Glomerular visceral epithelial cell (primary cell): Measurements from ENCODE around the gene ZFHX3.
"Not testable (repeated sequence)": the region's sequence is repeated elsewhere in the genome, so short reads cannot be mapped to it uniquely, and the experiment has no call there.

Experiments
- DNase-seq: peaks from one replicate; pipeline ENCODE4 v3.0.0-alpha.2; 2016; ENCODE audit errors: extremely low spot score

The ZFHX3 gene, protein sequence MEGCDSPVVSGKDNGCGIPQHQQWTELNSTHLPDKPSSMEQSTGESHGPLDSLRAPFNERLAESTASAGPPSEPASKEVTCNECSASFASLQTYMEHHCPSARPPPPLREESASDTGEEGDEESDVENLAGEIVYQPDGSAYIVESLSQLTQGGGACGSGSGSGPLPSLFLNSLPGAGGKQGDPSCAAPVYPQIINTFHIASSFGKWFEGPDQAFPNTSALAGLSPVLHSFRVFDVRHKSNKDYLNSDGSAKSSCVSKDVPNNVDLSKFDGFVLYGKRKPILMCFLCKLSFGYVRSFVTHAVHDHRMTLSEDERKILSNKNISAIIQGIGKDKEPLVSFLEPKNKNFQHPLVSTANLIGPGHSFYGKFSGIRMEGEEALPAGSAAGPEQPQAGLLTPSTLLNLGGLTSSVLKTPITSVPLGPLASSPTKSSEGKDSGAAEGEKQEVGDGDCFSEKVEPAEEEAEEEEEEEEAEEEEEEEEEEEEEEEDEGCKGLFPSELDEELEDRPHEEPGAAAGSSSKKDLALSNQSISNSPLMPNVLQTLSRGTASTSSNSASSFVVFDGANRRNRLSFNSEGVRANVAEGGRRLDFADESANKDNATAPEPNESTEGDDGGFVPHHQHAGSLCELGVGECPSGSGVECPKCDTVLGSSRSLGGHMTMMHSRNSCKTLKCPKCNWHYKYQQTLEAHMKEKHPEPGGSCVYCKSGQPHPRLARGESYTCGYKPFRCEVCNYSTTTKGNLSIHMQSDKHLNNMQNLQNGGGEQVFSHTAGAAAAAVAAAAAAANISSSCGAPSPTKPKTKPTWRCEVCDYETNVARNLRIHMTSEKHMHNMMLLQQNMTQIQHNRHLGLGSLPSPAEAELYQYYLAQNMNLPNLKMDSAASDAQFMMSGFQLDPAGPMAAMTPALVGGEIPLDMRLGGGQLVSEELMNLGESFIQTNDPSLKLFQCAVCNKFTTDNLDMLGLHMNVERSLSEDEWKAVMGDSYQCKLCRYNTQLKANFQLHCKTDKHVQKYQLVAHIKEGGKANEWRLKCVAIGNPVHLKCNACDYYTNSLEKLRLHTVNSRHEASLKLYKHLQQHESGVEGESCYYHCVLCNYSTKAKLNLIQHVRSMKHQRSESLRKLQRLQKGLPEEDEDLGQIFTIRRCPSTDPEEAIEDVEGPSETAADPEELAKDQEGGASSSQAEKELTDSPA (N-terminal part only)

GRCh38 chr16:73047536-73048291 is at the start of gene ZFHX3:
Gene ZFHX3 (minus strand): TSS chr16:73048128. CDS start chr16:72960145, 87,983 bp downstream.
- DNase-seq = peak; percentile 71

- DNase-seq = no peak
Observed at GRCh38 chr16:73096510-73096909, 48.6 kb upstream of the ZFHX3 start.

DNA sequence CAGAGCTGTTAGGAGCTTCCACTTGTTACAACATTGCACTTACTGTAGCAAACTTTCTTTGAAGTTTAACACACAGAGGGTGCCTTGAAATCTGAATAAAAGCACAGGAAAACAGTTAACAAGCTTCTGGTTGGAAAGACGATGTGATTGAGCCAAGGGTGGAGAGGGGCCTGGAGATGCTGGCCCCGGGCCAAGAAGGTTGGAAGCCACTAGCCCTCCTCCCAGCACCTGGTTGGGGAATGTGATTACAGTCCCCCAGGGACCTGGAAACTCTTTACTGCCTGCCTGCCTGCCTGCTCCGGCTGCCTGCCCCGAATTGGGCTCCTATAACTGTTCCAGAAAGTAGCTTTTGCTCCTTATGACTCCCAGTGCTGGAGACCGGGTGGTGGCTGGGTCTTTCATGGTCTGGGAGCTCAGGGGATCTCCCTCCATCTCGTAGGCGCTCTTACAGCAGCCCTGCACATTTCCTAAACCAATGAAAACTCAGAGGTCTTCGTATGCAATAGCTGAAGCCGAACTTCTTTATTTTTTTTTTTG is 48.0 kb upstream of the ZFHX3 start:
- DNase-seq = no peak

DNA sequence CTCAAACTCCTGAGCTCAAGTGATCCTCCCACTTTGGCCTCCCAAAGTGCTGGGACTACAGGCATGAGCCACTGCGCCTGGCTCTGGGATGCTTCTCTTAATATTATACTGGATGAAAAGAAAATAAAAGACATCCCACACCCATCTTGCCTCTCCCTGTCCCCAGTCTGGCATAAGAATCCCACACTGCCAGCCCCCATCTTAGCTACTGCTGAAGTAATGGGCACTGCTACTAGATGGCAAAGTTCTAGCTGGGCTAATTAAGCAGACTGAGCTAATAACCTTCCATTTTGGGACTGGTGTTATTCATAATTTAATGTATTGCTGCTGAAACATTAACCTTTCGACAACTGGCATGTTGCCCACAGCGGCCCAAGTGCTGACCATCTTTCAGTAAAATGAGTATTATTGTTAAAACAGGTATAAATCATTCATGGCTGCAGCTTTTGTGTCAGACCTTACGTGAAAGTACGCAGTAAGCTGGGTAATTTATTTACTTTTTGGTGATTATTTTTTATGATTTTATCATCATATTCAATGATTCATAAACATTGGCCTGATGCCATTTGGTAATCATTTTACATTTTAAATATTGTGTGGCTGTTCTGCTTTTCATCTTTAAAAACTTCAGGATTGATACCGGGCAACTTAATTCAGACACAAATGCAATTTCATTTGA is 47.4 kb upstream of the ZFHX3 start:
- DNase-seq = no peak

GRCh38 chr16:73094371-73094770 is 46.4 kb upstream of the ZFHX3 start:
- DNase-seq = no peak

DNA sequence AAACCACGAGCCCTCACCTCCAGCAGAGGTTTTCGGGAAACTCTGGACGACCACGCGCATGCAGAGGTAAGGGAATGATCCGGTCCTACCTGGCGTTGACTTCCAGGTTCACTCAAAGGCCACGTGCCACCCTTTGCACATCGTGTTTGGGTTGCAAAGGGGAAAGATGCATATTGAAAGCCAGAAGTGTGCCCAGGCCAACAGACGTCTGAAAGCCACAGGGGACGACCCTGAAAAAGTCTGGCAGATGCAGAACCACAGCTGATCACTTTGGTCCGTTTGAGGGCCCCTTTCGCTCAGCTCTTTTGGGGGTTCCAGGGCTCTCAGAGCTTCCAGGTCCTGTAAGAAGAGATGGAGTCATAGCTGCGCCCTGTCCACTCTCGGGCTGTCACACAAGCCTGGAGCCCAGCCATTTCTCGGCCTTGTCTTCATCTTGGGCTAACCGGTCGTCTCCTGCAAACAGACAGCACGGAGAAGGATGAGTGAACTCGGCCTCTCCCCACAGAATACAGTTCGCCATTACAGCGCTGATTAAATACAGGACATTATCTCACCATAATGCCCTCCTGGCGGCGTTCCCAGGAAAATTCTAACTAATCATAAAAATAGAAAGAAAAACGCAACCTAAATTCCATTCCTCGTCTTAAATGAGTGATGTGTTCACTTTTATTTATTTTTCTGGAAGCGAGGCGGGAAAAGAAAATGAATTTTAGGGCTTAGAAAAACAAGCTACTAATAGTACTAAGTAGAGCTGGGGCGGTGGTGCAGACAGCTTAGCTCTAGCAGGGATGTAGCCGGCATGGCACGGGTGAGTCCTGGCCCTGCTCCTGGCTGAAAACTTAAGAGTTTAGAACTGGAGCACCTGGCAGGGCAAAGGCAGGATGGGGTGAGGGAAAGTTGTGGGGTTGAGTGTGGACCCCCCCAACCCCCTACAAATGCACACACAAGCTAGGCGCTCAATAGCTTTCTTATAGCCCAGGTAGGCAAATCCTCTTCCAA is 45.5 kb upstream of the ZFHX3 start:
- DNase-seq = no peak

DNA sequence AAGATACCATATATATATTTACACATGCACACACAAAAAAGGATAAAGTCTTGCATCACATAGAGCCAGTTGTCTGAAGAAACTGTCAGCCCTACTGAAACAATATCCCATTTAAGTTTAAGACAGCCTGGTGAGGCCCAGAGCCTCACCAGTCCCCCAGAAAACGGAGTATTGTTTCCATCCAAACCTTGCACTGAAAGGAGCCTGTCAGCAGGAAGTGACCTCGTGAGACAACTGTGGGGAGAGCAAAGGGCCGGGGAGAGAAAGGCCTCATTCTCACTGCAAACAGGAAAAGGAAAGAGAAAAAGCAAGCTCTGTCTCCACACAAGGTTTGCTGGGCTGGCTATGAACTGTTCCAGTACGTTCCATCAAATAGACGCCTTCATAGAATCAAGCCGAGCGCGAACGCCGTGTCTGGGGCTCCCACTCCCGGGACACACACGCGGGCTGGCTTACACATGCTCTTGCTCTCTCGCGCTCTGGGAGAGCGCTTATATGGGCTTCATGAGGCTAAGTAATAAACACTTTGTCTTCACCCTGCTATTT is 44.4 kb upstream of the ZFHX3 start:
- no peak for DNase-seq

- no peak for DNase-seq
Observed at GRCh38 chr16:73091174-73091573, 43.2 kb upstream of the ZFHX3 start.

- no peak for DNase-seq
Observed at GRCh38 chr16:73089420-73089819, 41.5 kb upstream of the ZFHX3 start.

- no peak for DNase-seq
Observed at GRCh38 chr16:73086108-73086507, 38.2 kb upstream of the ZFHX3 start.

GRCh38 chr16:73083271-73083670 is 35.3 kb upstream of the ZFHX3 start:
- peak; percentile 27 for DNase-seq

GRCh38 chr16:73082634-73083051 is 34.7 kb upstream of the ZFHX3 start:
- peak; percentile 62 for DNase-seq

DNA sequence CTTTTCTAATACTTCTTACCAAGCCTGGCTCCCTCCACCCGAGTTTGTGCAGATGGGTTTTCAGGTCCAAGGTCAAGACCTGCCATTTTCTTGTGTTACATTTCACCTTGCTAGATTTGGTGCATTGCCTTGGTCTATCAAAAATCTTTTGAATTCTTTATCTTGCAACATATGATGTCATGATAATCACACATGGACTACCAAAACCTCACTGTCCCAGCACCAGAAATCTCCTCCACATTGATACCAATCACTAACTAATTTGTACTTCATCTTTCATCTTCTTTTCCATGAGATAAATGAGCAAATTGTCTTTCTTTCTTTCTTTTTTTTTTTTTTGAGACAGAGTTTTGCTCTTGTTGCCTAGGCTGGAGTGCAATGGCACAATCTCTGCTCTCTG is 33.0 kb upstream of the ZFHX3 start:
- no peak for DNase-seq

DNA sequence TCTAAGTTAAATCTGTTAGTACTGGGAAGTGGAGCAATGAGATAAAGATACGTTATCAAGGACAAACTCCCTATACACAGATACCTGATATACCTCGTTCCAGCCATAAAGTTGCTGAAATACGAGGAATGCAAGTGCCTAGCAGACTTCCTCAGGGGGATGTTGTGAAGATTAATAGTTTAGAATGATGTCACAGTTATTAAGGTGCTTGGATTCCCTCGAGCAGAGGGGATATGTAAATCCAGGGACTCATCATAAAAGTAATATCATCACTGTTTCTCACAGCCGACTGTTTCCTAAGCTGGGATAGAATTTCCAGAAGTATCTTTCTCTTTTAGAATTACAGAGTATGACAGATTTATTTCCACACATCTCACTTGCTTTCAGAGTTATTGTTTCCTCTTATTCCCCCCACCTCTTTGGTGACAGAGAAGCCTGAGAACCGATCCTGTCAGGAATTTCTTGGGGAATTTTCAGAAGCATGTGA is 28.4 kb upstream of the ZFHX3 start:
- no peak for DNase-seq

DNA sequence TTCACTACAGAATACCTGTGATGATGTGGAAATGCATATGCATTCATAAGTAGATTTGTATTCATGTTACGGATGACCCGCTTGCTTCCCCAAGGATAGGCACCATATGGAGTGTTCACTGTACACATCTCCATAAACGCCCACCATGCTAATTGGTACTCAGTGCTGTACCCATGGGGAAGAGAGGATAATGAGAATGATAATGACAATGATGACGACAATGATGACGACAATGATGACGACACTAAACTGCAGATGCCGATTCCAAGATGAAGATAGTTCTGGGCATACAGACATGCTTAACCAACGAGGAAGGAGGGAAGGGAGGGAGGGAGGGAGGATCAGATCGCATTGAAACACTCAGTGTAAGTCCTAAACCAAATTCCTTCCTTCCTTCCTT is 26.5 kb upstream of the ZFHX3 start:
- DNase-seq = no peak

GRCh38 chr16:73072051-73072450 is 24.1 kb upstream of the ZFHX3 start:
- not testable (repeated sequence) for DNase-seq

- DNase-seq = peak; percentile 63
Observed at GRCh38 chr16:73071131-73071940, 23.4 kb upstream of the ZFHX3 start.
